ENCODE measurements around the gene PTCD3.

PTCD3 gene

GRCh38 chr2:86105969-86106945 is at the start of gene PTCD3:
PTCD3 (plus strand) TSS chr2:86106235; CDS start chr2:86106248, 13 bp downstream.
- peak; percentile 94 for DNase-seq

GRCh38 chr2:86056590-86057331 is 49.3 kb upstream of the PTCD3 start:
- DNase-seq = no peak

DNA sequence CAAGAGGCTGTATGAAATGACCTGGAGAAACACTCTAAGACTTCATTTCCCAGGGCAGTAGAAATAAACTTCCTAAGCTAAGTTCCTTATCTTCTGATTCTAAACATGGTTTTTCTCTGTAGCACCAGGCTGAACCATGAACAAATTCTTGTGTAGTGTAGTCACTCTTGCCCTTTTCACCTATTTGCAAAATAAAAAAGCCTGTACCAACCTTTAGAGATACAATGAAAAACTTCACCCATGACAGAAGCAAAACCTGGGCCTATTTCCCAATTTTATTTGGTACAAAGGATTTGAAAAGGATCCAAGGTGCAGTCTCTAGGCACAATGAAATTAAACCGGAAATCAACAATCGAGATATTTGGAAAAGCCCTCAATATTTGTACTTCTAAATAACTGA is 44.0 kb upstream of the PTCD3 start:
- no peak for DNase-seq

- no peak for DNase-seq
Observed at GRCh38 chr2:86064006-86064405, 42.0 kb upstream of the PTCD3 start.

DNA sequence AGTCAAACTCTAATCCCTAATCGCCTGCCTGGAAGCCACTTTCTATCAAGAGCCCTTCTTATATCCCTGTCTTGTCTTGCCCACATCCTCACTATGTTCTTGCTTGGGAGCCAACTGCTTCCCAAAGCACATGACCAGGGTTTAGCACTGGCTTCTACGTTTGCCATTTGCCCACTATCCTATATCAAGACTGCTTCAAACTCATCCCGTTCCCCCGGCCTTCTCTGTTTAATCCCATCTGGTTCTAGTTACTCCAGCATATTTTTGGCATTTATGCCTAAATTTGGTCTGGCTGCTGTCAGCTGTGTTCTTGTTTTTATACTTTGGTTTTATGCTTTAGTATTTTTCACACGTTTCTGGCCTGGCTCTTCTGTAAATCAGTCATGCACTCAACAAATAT is 40.5 kb upstream of the PTCD3 start:
- DNase-seq = no peak

DNA sequence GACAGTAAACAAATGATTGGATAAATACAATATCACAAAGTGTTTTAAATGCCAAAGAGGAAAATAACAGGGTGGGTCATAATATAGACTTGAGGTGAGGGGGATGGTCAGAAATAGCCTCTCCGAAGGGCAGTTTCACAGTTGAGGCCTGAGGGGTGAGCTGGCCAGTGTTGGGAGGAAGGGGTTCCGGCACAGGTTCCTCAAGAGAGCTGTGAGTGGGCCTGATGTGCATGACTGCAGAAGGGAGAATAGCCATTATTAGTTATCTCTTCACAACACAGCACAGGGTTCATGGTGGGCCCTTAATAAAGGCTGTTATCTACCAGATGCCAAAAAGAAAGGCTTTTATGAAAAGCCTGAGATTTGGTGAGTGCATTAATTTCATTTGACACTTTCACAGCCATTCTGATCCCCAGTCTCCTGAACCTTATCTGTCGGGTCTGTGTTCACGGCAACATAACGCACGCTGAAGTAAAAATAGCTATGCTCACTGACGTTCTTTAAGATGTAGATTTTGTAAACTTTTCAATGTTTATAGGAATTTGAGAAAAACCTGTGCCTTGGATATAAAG is 39.9 kb upstream of the PTCD3 start:
- DNase-seq = no peak

GRCh38 chr2:86066915-86067314 is 39.1 kb upstream of the PTCD3 start:
- no peak for DNase-seq

GRCh38 chr2:86068136-86068588 is 37.9 kb upstream of the PTCD3 start:
- DNase-seq = peak; percentile 71

- no peak for DNase-seq
Observed at GRCh38 chr2:86068648-86069047, 37.4 kb upstream of the PTCD3 start.

GRCh38 chr2:86069091-86069685 is 36.8 kb upstream of the PTCD3 start:
- DNase-seq = no peak

DNA sequence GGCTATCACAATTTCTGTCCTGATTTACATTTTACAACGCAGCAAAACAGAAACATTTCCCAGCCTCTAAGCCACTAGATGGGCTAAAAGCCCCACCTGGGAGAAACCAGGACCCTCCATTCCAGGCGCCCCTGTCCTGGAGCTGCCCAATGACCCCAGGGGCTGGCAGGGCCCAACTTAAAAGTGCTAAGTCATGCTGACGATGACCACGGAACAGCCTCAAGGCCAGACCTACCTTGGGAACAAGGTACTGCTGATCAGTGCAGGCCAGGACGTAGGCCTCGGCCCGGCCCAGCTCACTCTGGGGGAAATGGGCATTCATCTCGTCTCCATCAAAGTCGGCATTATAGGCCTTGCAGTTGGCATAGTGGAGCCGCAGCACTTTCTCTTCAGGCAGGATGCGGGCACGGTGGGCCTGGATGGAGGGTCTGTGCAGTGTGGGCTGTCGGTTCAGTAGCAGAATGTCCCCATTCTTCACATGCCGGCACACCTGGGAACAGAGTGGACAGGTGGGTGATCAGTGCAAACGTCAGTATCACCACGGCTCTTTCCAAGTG is 36.2 kb upstream of the PTCD3 start:
- DNase-seq = no peak

GRCh38 chr2:86070868-86071267 is 35.2 kb upstream of the PTCD3 start:
- DNase-seq = no peak

DNA sequence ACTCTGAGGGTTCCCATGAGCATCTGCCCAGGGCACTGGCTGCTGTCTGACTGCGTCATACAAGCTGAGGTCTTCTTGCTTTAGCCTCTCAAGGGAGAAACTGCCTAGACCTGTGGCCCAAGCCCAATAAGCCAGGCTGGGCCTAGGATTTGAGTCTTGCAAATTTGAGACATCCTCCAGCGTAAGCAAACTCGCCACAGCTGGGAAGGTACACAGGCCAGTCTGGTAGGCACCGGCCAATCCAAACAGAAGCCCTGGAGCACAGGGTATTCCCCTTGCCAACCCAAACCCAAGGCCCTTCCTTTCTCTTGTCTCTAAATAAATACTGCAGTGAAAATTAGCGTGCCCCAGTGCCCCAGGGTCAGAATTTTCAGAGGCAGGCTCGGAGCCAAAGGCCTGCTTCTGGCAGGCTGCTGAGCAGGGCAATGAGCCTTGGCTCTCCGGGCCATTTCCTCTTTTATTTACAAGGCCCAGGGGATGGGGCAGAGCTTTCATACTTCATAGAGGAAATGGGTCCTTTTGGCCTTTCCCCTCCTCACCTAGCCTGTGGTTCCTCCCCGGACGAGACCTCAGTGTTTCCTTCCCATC is 33.7 kb upstream of the PTCD3 start:
- no peak for DNase-seq

- DNase-seq = no peak
Observed at GRCh38 chr2:86073225-86073624, 32.8 kb upstream of the PTCD3 start.

DNA sequence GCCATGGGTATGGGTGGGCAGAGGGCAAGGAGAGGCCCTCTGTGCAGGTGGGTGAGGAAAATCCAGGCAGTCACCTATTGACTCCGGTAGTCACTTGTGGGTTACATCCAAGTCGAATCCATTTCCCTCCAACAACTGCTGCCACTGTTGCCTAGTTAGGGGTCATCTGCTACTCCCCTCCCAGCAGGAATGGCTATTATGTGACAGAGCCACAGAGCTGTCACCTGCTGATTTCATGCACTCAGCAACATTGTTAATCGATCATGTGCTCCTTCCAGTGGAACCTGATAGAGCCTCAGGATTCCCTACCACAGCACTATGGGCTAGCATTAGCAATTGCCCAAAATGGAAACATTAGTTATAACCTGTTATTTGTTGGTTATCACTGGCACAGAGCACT is 31.8 kb upstream of the PTCD3 start:
- no peak for DNase-seq

- DNase-seq = no peak
Observed at GRCh38 chr2:86074811-86075210, 31.2 kb upstream of the PTCD3 start.

DNA sequence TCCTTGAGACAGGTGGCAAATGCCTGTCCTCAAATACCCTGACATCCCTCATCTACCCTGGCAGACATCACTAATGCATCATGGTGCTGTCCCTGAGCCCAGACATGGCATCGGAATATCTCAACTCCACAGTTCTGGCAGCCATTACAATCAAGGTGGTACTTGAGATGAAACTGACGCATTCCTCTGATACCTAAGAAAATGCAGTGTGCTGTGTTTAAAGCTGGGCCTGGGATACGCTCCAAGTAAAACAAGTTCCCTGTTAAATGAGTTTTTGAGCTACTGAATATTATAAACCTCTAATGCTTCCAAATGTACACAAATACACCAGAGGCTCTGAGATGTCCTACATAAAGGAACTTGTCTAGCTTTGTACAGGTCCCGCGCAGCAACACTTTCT is 30.1 kb upstream of the PTCD3 start:
- no peak for DNase-seq

DNA sequence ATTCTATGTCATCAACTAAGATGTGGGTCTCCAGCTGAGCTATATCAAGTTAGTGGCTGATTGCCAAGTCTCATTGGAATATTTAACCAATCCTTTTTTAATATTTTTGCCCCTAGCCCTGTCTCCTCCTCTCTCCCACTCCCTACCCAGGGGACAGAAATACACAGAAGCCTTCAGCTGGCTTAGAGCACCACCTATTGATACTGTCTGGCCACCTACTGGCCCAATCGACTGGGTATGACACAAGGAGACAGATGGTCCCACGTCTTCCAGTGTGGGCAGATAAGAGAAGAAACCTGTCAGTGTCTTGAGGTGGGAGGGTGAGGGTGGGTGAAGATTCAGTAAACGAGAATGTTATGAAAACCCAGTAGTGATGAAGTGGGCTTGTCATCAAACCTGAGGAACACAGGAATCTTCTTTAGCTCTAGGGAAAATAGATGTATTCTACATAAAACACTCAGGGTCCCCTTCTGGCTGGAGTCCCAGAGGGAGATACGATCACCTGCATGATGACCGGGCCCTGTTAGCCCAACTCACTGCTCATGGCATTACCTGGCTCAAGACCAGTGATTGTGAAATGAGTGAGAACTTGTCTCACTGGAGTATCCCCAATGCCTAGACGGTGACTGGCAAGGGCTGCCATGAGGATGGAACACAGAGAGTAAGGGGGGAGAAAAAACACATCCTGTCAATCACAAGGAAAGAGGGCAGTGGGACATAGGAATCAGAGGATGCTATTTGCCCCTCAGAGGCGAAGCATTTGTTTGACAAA is 27.1 kb upstream of the PTCD3 start:
- peak; percentile 44 for DNase-seq

DNA sequence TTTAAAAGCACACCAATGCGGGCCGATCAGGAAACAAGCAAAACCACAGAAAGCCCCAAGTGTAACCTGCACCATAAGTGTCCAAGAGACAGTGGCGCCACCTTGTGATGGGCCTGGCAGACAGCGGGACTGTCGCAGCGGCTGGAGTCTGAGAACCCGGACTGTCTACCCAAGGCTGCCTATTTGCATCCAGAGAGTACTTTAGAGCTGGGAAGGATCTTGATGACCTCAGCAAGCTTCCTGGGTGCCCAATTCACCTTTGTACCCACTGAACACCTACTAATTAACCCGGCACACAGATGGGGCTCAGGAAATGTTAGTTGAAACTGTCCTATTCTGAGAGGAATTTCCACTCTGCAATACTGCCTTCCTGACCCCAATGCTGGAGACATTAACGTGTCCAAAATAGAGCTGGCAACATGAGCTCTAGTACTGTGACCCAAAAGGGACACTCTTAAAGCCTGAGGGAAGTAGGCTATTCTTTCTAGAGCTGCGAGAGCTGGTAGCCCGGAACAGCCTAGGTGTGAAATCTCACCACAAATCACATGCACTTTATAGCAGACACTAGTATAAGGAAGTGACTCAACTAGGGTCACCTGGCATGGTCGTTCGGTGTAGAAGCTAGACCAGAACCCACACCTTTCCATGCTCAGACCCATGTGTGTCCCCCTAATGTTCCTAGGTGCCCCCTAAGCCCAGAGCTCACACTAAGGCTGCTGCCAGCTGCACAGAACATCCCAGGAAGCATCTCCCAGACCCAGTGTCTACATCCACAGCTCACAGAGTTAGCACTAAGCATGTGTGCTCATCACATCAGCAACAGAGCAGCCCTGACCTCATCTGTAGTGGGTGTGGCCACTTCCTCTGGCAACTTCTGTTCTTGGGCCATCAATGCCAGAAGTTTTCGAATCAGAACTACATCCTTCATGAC is 25.8 kb upstream of the PTCD3 start:
- DNase-seq = peak; percentile 83

DNA sequence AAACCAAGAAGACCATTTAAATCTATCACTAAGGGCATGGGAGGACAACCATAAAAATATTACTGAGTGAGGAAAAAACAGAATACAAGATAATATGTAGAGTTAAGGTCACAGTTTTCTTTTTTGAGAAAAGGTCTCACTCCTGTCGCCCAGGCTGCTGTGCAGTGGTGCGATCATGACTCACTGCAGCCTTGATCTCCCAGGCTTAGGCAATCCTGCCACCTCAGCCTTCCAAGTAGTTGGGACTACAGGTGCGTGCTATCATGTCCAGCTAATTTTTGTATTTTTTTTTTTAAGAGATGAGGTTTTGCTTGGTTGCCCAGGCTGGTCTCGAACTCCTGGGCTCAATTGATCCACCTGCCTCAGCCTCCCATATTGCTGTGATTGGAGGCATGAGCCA is 24.3 kb upstream of the PTCD3 start:
- DNase-seq = no peak

Measured in CD4-positive, alpha-beta T cell treated with Interleukin-6 for 4 hours (primary cell).